NT2/D1 (cell line): ENCODE data around the gene BRMS1.
"Not testable (repeated sequence)": the region's sequence is repeated elsewhere in the genome, so short reads cannot be mapped to it uniquely, and the experiment has no call there.

ENCODE experiments used
- DNase-seq: peaks from one replicate; pipeline ENCODE4 v3.0.0-alpha.2; 2011; ENCODE audit warnings: low read depth, low spot score
- H3K27me3 ChIP-seq: 2 replicates; pipeline ENCODE4 v1.6.0; 2011; ENCODE audit warnings: mild to moderate bottlenecking; ENCODE audit not compliant: insufficient read length, insufficient read depth
- H3K36me3 ChIP-seq: 2 replicates; pipeline ENCODE4 v1.6.1; 2011; ENCODE audit warnings: mild to moderate bottlenecking, low read length, mixed read lengths; ENCODE audit not compliant: insufficient read depth, insufficient read length
- H3K4me1 ChIP-seq: 2 replicates; pipeline ENCODE4 v1.5.1; 2011; ENCODE audit not compliant: insufficient read depth, insufficient read length
- H3K4me3 ChIP-seq: 2 replicates; pipeline ENCODE4 v1.5.1; 2011; ENCODE audit warnings: low read depth; ENCODE audit not compliant: insufficient read length
- H3K9ac ChIP-seq: 2 replicates; pipeline ENCODE4 v1.6.0; 2011; ENCODE audit warnings: low read depth; ENCODE audit not compliant: insufficient read length
- H3K9me3 ChIP-seq: 2 replicates; pipeline ENCODE4 v1.5.1; 2011; ENCODE audit warnings: mild to moderate bottlenecking, low read length; ENCODE audit not compliant: insufficient read depth
- SUZ12 ChIP-seq: IDR thresholded peaks from 2 replicates; pipeline ENCODE4 v1.6.1; 2011; ENCODE audit not compliant: insufficient read length, insufficient read depth; ENCODE audit errors: extremely low read depth
- YY1 ChIP-seq: IDR thresholded peaks from 2 replicates; pipeline ENCODE4 v1.6.1; 2011; ENCODE audit not compliant: insufficient read length, insufficient read depth
- ZNF274 ChIP-seq: IDR thresholded peaks from 2 replicates; pipeline ENCODE4 v1.6.1; 2011; ENCODE audit warnings: mild to moderate bottlenecking, low read depth, low read length

BRMS1 gene

GRCh38 chr11:66360406-66361073 is 15.6 kb upstream of the BRMS1 start:
- H3K9ac ChIP-seq = no peak overlapping the region
- H3K9me3 ChIP-seq = no peaks in the 10 kb centered on the region
- TF ChIP-seq ZNF274 = no peak
- TF ChIP-seq YY1 = no peak
- H3K4me1 ChIP-seq = peaks cover 9% of the 10 kb centered on the region
- H3K36me3 ChIP-seq = peaks cover 39% of the 10 kb centered on the region
- H3K27me3 ChIP-seq = no peaks in the 10 kb centered on the region
- DNase-seq = no peak
- H3K4me3 ChIP-seq = no peak overlapping the region

GRCh38 chr11:66359662-66360087 is 14.8 kb upstream of the BRMS1 start:
- no peak overlapping the region for H3K9ac ChIP-seq
- no peak for DNase-seq
- TF ChIP-seq SUZ12 (no peak), YY1 (no peak), ZNF274 (no peak)
- H3K36me3 ChIP-seq = peaks cover 31% of the 10 kb centered on the region
- H3K4me1 ChIP-seq = peaks cover 9% of the 10 kb centered on the region
- no peaks in the 10 kb centered on the region for H3K27me3 ChIP-seq
- no peak overlapping the region for H3K4me3 ChIP-seq
- no peaks in the 10 kb centered on the region for H3K9me3 ChIP-seq

DNA sequence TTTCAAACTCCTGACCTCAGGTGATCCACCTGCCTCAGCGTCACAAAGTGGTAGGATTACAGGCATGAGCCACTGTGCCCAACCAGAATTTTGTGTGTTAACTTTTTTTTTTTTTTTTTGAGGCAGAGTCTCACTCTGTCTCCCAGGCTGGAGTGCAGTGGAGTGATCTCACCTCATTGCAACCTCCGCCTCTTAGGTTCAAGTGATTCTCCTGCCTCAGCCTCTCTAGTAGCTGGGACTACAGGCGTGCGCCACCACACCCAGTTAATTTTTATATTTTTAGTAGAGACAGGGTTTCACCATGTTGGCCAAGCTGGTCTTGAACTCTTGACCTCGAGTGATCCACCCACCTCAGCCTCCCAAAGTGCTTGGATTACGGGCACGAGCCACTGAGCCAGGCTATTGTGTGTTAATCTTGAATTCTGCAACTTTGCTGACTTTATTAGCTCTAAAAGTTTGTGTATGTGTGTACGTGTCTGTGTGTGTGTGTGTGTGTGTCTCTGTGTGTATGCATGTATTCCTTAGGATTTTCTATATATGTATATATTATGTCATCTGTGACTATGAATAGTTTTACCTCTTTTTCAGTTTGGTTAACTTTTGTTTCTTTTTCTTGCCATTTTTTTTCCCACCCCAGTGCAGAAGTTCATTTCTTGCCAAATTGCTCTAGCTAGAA is 5.8 kb upstream of the BRMS1 start:
- peaks cover 15% of the 10 kb centered on the region for H3K27me3 ChIP-seq
- H3K9me3 ChIP-seq, DNase-seq, H3K9ac ChIP-seq, H3K4me3 ChIP-seq: not testable (repeated sequence)
- H3K4me1 ChIP-seq = peaks cover 14% of the 10 kb centered on the region
- peaks cover 14% of the 10 kb centered on the region for H3K36me3 ChIP-seq

DNA sequence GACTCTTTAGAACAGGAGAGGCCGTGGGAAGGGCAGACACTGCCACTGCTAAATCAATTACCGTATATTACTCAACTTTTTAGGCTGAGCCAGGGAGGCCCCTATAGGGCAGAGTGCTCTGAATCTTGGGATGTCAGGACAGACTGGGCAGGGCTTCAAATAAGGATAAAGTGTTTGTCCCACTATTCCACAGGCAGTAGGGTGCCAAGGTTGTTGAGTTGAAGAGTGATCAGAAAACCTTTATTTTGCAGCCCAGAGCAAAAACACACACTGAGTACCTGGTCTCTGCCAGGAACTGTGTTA is 4.1 kb upstream of the BRMS1 start:
- Histone ChIP-seq H3K4me3 (no peak overlapping the region), H3K27me3 (peaks cover 15% of the 10 kb centered on the region), H3K9me3 (no peaks in the 10 kb centered on the region), H3K4me1 (peaks cover 14% of the 10 kb centered on the region), H3K9ac (peak overlapping the region; percentile 33), H3K36me3 (peaks cover 8% of the 10 kb centered on the region)
- TF ChIP-seq YY1 (no peak), SUZ12 (no peak)
- no peak for DNase-seq

DNA sequence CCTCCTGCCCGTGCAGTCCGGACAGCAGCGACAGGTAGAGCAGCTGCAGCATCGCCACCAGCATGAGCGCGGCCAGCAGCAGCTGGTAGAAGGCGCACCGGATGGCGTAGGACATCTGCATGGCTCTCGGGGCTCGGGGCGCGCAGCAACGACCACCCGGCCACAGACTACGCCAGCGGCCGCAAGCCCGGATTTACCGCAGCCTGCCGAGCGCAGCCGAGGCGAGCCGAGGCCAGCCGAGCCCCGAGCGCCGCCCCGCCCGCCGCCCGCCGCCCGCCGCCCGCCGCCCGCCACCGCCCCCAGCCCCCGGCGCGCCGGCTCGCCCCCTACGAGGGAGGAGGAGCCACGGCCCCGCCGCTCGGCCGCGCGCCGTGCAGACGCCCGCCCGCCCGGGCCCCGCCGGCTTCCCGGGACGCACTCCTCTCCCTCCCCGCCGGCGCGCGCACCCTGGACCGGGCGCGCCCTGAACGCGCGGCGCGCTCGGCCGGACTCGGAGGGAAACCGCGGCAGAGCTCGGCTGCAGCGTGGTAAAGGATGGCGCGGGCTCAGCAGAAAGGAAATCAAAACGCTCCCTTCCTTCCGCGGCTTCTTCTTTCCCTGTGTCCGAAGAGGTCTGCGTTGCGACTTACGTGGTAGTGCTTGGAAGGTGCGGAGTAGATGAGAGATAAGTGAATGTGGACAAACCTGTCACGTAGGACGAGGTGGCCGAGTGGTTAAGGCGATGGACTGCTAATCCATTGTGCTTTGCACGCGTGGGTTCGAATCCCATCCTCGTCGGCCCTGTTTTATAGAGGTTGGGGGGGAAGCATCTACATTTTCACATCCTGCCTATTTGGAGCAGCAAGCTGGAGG is 2.7 kb upstream of the BRMS1 start, which contains the start of gene B4GAT1:
TSS of gene B4GAT1 (minus strand) at position 205 of the 852 bp plus-strand sequence. CDS start at position 121, 84 bp downstream.
- Histone ChIP-seq H3K36me3 (peaks cover 11% of the 10 kb centered on the region), H3K9ac (peak within 1 kb of the TSS; percentile 99), H3K9me3 (no peaks in the 10 kb centered on the region), H3K4me3 (peak within 1 kb of the TSS; percentile 91), H3K4me1 (peaks cover 14% of the 10 kb centered on the region), H3K27me3 (peaks cover 15% of the 10 kb centered on the region)
- DNase-seq = no peak
- TF ChIP-seq ZNF274 (no peak), YY1 (no peak), SUZ12 (no peak)

DNA sequence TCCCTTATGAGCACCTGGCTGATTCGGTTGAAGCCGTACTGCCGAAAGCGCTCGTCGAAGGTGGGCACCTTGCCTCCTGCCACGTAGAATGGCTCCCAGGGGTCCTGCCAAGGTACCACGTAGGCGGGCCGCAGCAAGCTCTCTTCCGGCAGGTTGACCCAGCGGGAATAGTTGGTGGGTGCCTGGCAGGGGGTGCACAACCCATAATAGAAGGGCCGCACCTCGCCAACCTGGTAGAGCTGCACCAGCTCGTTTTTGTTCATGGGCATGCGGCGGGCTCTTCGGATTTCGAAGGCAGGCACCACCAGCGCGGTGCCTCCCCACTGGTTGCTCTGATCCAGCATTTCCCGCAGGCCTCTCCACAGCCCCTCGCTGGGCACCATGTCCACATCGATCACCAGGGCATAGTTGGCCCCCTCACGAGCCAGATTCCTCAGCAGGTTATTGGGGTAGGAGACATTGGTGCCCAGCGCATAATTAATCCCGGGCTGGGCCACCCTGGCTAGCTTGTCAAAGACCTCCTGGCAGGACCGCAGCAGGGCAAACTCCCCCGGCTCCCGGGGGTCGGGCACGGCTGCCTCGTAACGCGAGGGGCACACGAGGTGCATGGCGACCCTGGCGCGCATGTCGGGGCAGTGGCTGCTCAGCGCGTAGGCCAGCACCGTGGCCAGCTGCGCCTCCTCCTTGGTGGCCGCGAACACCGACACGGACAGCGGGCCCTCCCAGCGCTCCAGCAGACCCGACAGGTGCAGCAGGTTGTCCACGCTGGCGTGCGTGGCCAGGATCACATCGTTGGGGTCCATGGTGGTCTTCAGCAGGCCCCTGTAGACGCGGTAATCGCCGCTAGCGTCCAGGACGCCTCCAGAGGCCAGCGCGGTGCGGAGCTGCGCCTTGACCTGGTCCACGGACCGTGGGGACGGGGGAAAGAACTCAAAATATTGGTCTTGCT is 1.8 kb upstream of the BRMS1 start:
- Histone ChIP-seq H3K9ac (peak overlapping the region; percentile 99), H3K4me3 (peak overlapping the region; percentile 91), H3K36me3 (peaks cover 20% of the 10 kb centered on the region), H3K27me3 (peaks cover 15% of the 10 kb centered on the region), H3K9me3 (no peaks in the 10 kb centered on the region), H3K4me1 (peaks cover 14% of the 10 kb centered on the region)
- DNase-seq = no peak
- TF ChIP-seq SUZ12 (peak; percentile 49), YY1 (no peak)
